HUES64 (cell line): Measurements from ENCODE around the gene PGP.

Experiments
- H3K27ac ChIP-seq: 2 replicates; pipeline ENCODE4 v1.7.0; 2013; ENCODE audit warnings: low read depth, low read length, inconsistent platforms
- H3K27me3 ChIP-seq: 2 replicates; pipeline ENCODE4 v1.6.1; 2013; ENCODE audit warnings: mild to moderate bottlenecking, low read length; ENCODE audit not compliant: insufficient read depth
- H3K36me3 ChIP-seq: 2 replicates; pipeline ENCODE4 v1.6.1; 2013; ENCODE audit warnings: mild to moderate bottlenecking, low read length; ENCODE audit not compliant: insufficient read depth
- H3K4me1 ChIP-seq: 2 replicates; pipeline ENCODE4 v1.6.1; 2013; ENCODE audit warnings: mild to moderate bottlenecking, low read length, moderate library complexity; ENCODE audit not compliant: insufficient read depth
- H3K4me3 ChIP-seq: 2 replicates; pipeline ENCODE4 v1.5.1; 2013; ENCODE audit warnings: mild to moderate bottlenecking, low read length, moderate library complexity
- H3K9ac ChIP-seq: 2 replicates; pipeline ENCODE4 v1.6.1; 2013; ENCODE audit warnings: mild to moderate bottlenecking, low read depth, low read length
- H3K9me3 ChIP-seq: 2 replicates; pipeline ENCODE4 v1.6.1; 2013; ENCODE audit warnings: low read depth, low read length; ENCODE audit not compliant: insufficient read depth
- WGBS: fragments of 150-250, 120-280 bp; methylation state at CpG from one replicate; pipeline ENCODE4 v1.1.7; 2013; ENCODE audit warnings: missing lambda C conversion rate; 5-methylcytosine and 5-hydroxymethylcytosine counted together

Gene PGP

DNA sequence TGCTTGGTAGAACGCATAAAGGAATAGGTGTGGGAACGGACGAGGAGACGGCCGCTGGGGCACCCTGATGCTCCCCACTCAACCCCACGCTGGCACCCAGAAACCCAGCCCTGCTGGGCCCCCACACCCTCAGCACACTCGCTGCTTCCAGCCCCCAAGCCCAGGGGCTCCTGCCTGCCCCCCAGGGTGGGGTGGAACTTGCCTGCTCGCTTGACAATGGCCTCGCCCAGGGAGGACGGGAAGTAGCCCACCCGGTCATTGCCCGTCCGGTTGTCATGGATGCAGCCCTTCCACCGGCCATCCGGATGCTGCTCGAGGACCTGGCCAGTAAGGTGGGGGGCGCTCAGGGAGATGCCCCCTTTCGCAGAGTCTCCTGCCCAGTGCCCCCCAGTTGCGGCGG lies 28.1 kb downstream of the PGP start:
- no peak overlapping the region for H3K9ac ChIP-seq
- no peaks in the 10 kb centered on the region for H3K36me3 ChIP-seq
- 93% methylated on average over 20 of the region's 20 CpGs for WGBS
- no peak overlapping the region for H3K4me3 ChIP-seq
- H3K4me1 ChIP-seq = no peaks in the 10 kb centered on the region
- no peaks in the 10 kb centered on the region for H3K27me3 ChIP-seq
- no peak overlapping the region for H3K27ac ChIP-seq
- no peaks in the 10 kb centered on the region for H3K9me3 ChIP-seq

DNA sequence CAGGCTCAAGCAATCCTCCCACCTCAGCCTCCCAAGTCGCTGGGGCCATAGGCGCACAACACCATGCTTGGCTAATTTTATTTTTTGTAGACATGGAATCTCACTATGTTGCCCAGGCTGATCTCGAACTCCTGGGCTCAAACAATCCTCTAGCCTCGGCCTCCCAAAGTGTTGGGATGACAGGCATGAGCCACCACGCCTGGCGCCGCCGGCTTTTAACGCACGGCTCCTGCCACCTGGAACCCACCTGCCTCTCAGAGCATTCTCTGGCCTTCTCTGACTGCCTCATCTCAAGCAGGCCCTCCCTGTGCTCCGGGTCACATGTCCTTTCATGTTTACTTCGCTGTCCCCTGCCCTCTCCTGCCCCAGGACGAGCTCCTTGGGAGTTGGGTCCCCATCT lies 28.6 kb downstream of the PGP start:
- 93% methylated on average over 13 of the region's 13 CpGs for WGBS
- Histone ChIP-seq H3K27ac (no peak overlapping the region), H3K4me3 (no peak overlapping the region), H3K4me1 (no peaks in the 10 kb centered on the region), H3K9me3 (no peaks in the 10 kb centered on the region), H3K36me3 (no peaks in the 10 kb centered on the region), H3K9ac (no peak overlapping the region), H3K27me3 (no peaks in the 10 kb centered on the region)

DNA sequence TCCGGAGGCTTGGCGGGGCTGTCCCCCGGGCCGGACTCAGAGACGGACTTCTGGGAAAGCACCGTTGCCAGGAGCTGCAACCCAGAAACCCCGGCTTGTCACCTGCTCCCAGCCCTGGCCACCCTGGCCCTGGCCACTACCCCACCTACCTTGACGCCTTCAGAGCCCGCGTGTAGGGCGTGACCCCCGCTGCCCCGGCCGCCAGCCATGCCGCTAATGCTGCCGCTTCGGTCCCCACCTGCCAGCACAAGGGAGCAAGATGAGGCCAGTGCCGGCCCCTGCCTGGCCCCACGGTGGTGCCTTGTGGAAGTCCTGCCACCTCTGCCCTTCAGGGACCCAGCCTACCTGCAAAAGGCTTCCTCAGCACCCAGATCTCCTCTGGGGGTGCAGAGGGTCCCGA lies 29.7 kb downstream of the PGP start:
- no peak overlapping the region for H3K27ac ChIP-seq
- no peaks in the 10 kb centered on the region for H3K9me3 ChIP-seq
- no peaks in the 10 kb centered on the region for H3K36me3 ChIP-seq
- H3K27me3 ChIP-seq = no peaks in the 10 kb centered on the region
- H3K4me3 ChIP-seq = no peak overlapping the region
- no peaks in the 10 kb centered on the region for H3K4me1 ChIP-seq
- no peak overlapping the region for H3K9ac ChIP-seq
- WGBS = 93% methylated on average over 20 of the region's 20 CpGs

DNA sequence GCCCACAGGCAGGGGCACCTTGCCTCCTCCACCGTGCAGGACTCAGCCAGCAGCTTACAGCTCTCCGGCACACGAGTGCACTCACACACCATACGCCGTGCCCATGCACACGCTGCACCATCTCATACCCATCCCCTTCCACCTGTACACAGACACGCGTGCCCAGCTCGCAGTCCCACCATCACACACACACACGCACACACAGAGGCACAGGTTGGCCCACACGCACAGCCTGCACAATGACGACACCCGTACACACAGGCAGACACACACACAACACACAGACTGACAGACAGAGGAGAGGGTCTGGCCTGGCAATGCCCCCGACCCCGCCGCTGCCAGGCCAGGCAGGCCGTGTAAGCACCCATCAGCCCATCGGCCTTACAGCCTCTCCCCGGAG lies 30.3 kb downstream of the PGP start:
- Histone ChIP-seq H3K27me3 (no peaks in the 10 kb centered on the region), H3K9ac (no peak overlapping the region), H3K9me3 (no peaks in the 10 kb centered on the region), H3K36me3 (no peaks in the 10 kb centered on the region), H3K4me3 (no peak overlapping the region), H3K27ac (no peak overlapping the region), H3K4me1 (no peaks in the 10 kb centered on the region)
- WGBS = 94% methylated on average over 19 of the region's 19 CpGs

DNA sequence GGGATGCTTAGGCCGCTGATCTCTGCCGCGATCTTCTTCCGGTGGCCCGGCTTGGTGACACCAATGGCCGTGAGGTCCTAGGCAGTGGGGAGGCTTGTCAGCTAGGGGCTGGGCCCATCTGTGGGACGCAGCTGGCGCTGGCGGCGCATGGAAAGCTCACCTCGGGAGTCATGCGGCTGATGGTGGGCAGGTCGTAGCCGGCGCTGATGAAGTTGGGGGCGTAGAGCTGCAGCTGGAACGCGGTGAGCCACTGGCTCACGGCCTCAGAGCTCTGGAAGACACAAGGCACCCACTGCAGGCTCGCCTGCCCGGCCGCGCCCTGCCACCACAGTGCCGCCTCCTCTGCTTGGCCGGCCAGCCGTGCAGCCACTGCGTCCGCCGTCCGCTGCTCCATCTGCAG lies 31.0 kb downstream of the PGP start:
- Histone ChIP-seq H3K27me3 (no peaks in the 10 kb centered on the region), H3K9me3 (no peaks in the 10 kb centered on the region), H3K4me3 (no peak overlapping the region), H3K36me3 (no peaks in the 10 kb centered on the region), H3K9ac (no peak overlapping the region), H3K4me1 (no peaks in the 10 kb centered on the region), H3K27ac (no peak overlapping the region)
- 95% methylated on average over 30 of the region's 30 CpGs for WGBS

DNA sequence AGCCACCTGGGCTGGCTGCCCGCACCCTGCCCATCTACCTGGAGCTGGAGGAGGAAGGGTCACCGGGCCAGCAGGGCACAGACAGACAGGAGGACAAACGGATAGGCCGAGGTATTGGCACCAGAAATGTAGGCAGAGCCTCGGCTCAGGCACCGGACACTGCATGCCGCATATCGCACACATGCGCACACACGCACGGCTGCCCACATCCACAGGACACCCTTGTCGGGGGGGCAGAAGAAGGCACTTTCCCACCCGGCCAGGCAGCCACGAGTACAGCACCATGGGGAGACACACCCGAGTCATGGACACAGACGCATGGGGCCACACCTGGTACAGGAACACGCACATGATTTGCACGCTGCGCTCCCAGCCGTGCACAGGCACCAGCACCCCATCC lies 32.7 kb downstream of the PGP start:
- no peaks in the 10 kb centered on the region for H3K4me1 ChIP-seq

DNA sequence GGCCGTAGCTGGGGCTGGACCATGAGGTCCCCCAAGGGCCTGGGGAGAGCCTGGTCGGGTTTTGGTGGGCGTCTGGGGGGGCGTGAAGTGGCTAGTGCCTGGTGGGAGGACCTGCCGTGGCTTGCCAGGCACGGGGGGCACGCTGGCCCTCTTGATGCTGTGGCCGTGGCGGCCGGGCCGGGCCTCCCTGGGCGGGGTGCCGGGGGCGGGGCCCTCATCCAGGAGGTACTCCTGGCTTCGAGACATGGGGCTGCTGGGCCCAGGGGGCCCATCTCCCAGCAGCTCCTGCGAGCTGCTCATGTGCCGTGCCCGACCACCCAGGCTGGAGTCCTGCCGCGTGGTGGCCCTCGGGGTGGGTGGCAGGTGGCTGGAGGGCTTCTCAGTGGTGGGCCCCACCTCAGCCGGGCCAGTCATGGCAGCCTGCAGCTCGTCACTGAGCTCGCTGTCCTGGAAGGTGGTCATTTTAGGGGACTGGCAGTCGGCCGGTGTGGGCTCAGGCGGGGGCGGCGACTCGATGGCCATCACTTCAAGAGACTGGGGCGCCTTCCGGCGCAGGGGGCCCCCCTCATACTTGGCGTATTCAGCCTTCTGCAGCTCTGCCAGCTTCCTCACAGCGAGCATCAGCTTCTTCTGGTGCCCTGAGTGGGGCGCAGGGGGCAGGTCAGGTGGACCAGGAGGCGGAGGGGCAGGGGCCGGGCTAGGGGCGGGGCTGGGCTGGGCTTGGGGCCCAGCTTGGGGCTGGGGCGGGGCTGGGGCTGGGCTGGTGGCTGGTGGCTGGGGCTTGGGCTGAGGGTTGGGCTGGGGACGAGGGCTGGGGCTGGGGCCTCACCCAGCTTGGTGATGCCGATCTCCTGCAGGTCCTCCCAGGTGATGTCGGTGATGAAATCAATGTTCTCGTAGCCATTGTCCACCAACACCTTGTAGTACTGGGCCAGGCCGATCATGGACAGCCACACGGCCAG lies 33.4 kb downstream of the PGP start:
- no peaks in the 10 kb centered on the region for H3K4me1 ChIP-seq
- peaks cover 10% of the 10 kb centered on the region for H3K36me3 ChIP-seq
- 91% methylated on average over 46 of the region's 46 CpGs for WGBS
- no peaks in the 10 kb centered on the region for H3K27me3 ChIP-seq
- no peaks in the 10 kb centered on the region for H3K9me3 ChIP-seq
- H3K9ac ChIP-seq = no peak overlapping the region
- H3K4me3 ChIP-seq = no peak overlapping the region
- H3K27ac ChIP-seq = no peak overlapping the region

More for the DNA sequence above, 32.7 kb downstream of the PGP start:
- Histone ChIP-seq H3K4me3 (no peak overlapping the region), H3K27me3 (no peaks in the 10 kb centered on the region), H3K9me3 (no peaks in the 10 kb centered on the region), H3K27ac (no peak overlapping the region), H3K9ac (no peak overlapping the region), H3K36me3 (peaks cover 4% of the 10 kb centered on the region; the same call in 1 of the 2 replicates)
- 96% methylated on average over 20 of the region's 20 CpGs for WGBS

DNA sequence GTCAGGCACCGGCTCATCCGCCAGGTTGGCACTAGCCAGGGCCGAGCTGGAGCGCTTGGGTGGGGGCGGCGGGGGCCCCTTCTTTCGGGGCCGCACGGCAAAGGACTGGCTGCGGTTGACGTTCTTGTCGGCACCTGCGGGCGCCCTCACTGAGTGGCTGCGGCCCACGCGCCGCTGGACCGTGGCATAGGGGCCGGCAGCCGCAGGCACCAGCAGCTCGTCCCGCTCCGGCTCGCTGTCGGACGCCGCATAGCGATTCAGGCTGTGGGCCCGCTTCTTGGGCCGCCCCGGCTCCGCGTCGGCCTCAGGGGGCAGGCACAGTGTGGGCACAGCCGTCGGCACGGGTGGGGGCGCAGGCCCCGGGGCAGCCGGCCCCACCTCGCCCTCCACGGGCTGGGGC lies 34.2 kb downstream of the PGP start:
- 95% methylated on average over 43 of the region's 43 CpGs for WGBS
- Histone ChIP-seq H3K4me1 (no peaks in the 10 kb centered on the region), H3K36me3 (peaks cover 17% of the 10 kb centered on the region), H3K9me3 (no peaks in the 10 kb centered on the region), H3K27me3 (no peaks in the 10 kb centered on the region), H3K9ac (no peak overlapping the region), H3K4me3 (no peak overlapping the region), H3K27ac (no peak overlapping the region)

DNA sequence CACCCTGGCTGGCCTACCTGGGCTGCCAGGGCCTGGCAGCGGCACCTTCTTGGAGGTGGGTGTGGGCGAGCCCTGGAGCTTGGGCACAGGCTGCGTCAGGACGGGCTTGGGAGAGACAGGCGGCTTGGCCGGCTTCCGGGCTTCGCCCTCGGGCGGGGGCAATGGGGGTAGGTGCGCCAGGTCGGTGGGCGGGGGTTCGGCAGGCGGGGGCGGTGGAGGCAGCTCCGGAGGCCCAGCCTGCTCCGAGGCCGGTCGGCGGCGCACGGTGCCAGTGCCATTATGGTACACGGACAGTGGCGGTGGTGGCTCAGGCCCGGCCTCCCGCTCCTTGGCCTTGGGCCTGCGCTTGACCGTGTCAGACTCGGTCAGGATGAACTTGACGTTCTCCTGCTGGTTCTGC lies 35.1 kb downstream of the PGP start:
- no peak overlapping the region for H3K9ac ChIP-seq
- no peak overlapping the region for H3K27ac ChIP-seq
- H3K4me3 ChIP-seq = no peak overlapping the region
- no peaks in the 10 kb centered on the region for H3K9me3 ChIP-seq
- peaks cover 26% of the 10 kb centered on the region for H3K36me3 ChIP-seq
- H3K27me3 ChIP-seq = no peaks in the 10 kb centered on the region
- 96% methylated on average over 31 of the region's 31 CpGs for WGBS
- H3K4me1 ChIP-seq = no peaks in the 10 kb centered on the region

DNA sequence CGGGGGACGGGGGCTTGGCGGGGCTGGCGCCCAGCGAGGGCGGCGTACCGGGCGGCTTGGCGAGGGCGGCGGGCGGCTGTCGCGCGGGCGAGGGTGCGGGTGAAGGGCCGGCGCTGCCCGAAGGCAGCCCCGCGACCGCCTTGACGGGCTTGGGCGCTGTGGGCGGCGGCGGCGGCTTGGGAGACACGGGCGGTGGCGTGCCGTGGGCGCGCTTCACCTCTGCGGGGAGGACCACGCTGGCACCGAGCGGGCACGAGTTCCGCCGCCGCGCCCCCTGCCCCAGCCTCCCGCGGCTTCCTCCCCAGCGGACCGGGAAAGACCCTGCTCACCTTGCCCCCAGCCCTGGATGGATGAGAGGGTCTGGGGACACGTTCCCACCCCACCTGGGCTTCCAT lies 35.5 kb downstream of the PGP start:
- Histone ChIP-seq H3K9me3 (no peaks in the 10 kb centered on the region), H3K4me1 (no peaks in the 10 kb centered on the region), H3K27ac (no peak overlapping the region), H3K9ac (no peak overlapping the region), H3K27me3 (no peaks in the 10 kb centered on the region), H3K4me3 (no peak overlapping the region), H3K36me3 (peaks cover 31% of the 10 kb centered on the region)
- WGBS = 97% methylated on average over 50 of the region's 50 CpGs

DNA sequence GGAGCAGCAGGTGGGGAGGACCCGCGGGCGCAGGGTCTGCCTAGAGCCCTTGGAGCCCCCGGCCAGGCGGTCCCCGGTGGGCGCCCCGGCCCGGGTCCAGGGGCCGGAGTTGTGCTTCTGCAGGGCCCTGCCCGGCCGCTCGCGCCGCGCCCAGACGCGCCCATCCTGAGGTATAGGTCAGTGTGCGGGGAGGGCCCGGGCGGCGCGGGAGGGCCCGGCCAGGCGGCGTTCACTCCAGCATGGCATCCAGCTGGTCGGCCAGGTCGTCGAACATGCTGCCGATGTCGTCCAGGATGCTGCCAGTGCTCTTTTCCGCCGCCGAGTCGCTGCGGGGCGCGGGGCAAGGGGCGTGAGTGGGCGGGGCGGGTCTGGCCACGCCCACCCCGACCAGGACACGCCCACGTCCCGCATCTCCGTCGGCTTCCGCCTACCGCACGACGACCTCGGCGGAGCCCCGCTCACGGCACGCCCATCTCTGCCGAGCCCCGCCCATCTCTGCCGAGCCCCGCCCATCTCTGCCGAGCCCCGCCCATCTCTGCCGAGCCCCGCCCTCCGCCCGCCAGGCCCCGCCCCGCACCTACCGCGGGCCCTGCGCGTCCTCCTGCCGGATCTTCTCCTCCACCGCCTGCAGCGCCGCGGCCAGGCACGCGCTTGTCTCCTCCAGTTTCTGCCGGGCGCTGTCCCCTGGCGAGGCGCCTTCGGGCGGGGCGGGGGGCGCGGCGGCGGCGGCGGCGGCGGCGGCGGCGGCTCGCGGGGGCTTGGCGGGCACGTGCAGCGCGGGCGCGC lies 36.1 kb downstream of the PGP start:
- Histone ChIP-seq H3K9ac (no peak overlapping the region), H3K27ac (no peak overlapping the region), H3K9me3 (no peaks in the 10 kb centered on the region), H3K36me3 (peaks cover 35% of the 10 kb centered on the region), H3K4me3 (no peak overlapping the region), H3K4me1 (no peaks in the 10 kb centered on the region), H3K27me3 (no peaks in the 10 kb centered on the region)
- 79% methylated on average over 105 of the region's 106 CpGs for WGBS
